ENCODE results near the gene TGFBR3. TPM values are rescaled to one million over a fixed set of nuclear protein-coding genes. Genes with fewer than 3 reads are reported as not detected.
A peak's percentile ranks its signal among the peaks of the same experiment; 100 is the strongest.

Gene TGFBR3
- total and polyA plus RNA-seq, 2 of the 13 experiments (the other 11 are each of a cell fraction or from before 2014, with no cell fraction given): 76.5 to 195 TPM

DNA sequence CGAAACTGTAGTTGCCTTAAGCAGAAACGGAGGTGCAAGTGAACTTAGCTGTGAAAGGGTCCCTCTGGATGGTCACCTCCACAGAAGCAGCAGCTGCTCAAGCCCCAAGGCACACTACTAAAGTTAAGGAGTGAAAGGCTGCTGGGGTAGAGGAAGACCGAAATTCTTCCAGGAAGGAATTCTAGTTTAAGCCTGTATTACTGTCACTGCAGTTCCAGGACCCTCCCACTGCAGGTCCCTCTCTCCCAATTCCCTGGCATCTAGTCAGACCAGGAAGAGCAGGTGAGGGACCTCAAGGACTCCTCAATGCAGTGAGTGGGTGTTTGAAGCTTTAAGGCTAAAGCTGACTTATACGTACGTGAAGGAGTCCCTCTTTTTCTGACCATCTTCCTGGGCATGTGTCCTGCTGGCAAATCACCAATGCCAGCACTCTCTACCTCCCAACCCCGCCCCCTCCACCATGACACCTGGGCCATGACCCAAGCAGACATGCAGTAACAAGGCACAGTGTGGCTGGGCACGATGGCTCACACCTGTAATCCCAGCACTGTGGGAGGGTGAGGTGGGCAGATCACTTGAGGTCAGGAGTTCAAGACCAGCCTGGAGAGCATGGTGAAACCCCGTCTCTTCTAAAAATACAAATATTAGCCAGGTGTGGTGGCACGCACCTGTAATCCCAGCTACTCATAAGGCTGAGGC lies 57.2 kb downstream of the TGFBR3 start (continued):
- TF ChIP-seq ZNF687 (CRISPR knock-in tag; IDR thresholded peaks at IDR 0.05) (peak; percentile 87), AHR (CRISPR knock-in tag; IDR thresholded peaks at IDR 0.05) (0 out of 2 replicates have a peak, but pooled peaks have one; percentile 41), ZNF570 (CRISPR knock-in tag; IDR thresholded peaks at IDR 0.05; ENCODE audit: borderline replicate concordance) (no peak), ZFX (CRISPR knock-in tag; IDR thresholded peaks at IDR 0.05; ENCODE audit: low read depth) (0 out of 2 replicates have a peak, but pooled peaks have one; percentile 16), NRL (CRISPR knock-in tag; IDR thresholded peaks at IDR 0.05; ENCODE audit: borderline replicate concordance) (peak; percentile 61; the same call in 1 of the 2 replicates), ZNF614 (CRISPR knock-in tag; IDR thresholded peaks at IDR 0.05; ENCODE audit: borderline replicate concordance) (0 out of 2 replicates have a peak, but pooled peaks have one; percentile 37), GATAD2A (CRISPR knock-in tag; IDR thresholded peaks at IDR 0.05) (0 out of 2 replicates have a peak, but pooled peaks have one; percentile 37), ZNF550 (CRISPR knock-in tag; IDR thresholded peaks at IDR 0.05; ENCODE audit: borderline replicate concordance) (0 out of 2 replicates have a peak, but pooled peaks have one; percentile 29), SALL1 (CRISPR knock-in tag; IDR thresholded peaks at IDR 0.05) (no peak), KDM2A (CRISPR knock-in tag; IDR thresholded peaks at IDR 0.05; ENCODE audit: borderline replicate concordance, low read depth) (peak; percentile 17; the same call in 1 of the 2 replicates)
- TF ChIP-seq, protein P1, sequence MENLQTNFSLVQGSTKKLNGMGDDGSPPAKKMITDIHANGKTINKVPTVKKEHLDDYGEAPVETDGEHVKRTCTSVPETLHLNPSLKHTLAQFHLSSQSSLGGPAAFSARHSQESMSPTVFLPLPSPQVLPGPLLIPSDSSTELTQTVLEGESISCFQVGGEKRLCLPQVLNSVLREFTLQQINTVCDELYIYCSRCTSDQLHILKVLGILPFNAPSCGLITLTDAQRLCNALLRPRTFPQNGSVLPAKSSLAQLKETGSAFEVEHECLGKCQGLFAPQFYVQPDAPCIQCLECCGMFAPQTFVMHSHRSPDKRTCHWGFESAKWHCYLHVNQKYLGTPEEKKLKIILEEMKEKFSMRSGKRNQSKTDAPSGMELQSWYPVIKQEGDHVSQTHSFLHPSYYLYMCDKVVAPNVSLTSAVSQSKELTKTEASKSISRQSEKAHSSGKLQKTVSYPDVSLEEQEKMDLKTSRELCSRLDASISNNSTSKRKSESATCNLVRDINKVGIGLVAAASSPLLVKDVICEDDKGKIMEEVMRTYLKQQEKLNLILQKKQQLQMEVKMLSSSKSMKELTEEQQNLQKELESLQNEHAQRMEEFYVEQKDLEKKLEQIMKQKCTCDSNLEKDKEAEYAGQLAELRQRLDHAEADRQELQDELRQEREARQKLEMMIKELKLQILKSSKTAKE (CRISPR knock-in tag; IDR thresholded peaks at IDR 0.05; ENCODE audit: borderline replicate concordance): 0 out of 2 replicates have a peak, but pooled peaks have one; percentile 22
